Measurements from ENCODE around the gene DNAJC27. TPM values are rescaled to one million over a fixed set of nuclear protein-coding genes. Genes with fewer than 3 reads are reported as not detected.

DNAJC27 gene
- total and polyA plus RNA-seq, 2 experiments from 2014 or later = 6.6 to 6.9 TPM

- H3K4me2 ChIP-seq = peak overlapping the region; percentile 89
- peak overlapping the region; percentile 45 for H3K4me3 ChIP-seq
- TF ChIP-seq EZH2 (IDR thresholded peaks at IDR 0.05; ENCODE audit: borderline replicate concordance) = no peak
- TF ChIP-seq EZH2phosphoT487 (IDR thresholded peaks at IDR 0.05; ENCODE audit: low read depth, severe bottlenecking, unreplicated experiment) = no peak
- TF ChIP-seq CTCF (IDR thresholded peaks at IDR 0.05; ENCODE audit: poor library complexity) = no peak
- H3K27ac ChIP-seq = peak overlapping the region; percentile 16
- no peaks in the 10 kb centered on the region for H4K20me1 ChIP-seq (ENCODE audit: insufficient read depth, poor library complexity, severe bottlenecking)
- peak; percentile 27 for DNase-seq (ENCODE audit: low spot score)
- no peaks in the 10 kb centered on the region for H3K4me1 ChIP-seq (ENCODE audit: insufficient read depth)
- H3K79me2 ChIP-seq = no peaks in the 10 kb centered on the region
- H2AFZ ChIP-seq = peak overlapping the region; percentile 64
- H3K36me3 ChIP-seq (replicated peaks; ENCODE audit: insufficient read depth, low read depth) = no peaks in the 10 kb centered on the region
- WGBS (ENCODE audit: low lambda C conversion rate, missing lambda C conversion rate) = 31% methylated on average over 13 of the region's 13 CpGs
- H3K9me2 ChIP-seq (replicated peaks; ENCODE audit: insufficient read depth) = no peaks in the 10 kb centered on the region
- no peaks in the 10 kb centered on the region for H3K9me3 ChIP-seq (ENCODE audit: low read depth)
- H3K27me3 ChIP-seq = no peaks in the 10 kb centered on the region
Measured at GRCh38 chr2:24919037-24919505, 52.7 kb downstream of the DNAJC27 start.

GRCh38 chr2:24918326-24919036 lies 53.3 kb downstream of the DNAJC27 start:
- no peaks in the 10 kb centered on the region for H3K4me1 ChIP-seq (ENCODE audit: insufficient read depth)
- no peak overlapping the region for H3K27ac ChIP-seq
- no peak overlapping the region for H3K4me3 ChIP-seq

GRCh38 chr2:24917731-24918325 lies 53.9 kb downstream of the DNAJC27 start:
- H2AFZ ChIP-seq = no peak overlapping the region
- H3K4me3 ChIP-seq = no peak overlapping the region
- no peak overlapping the region for H3K4me2 ChIP-seq
- no peaks in the 10 kb centered on the region for H3K9me3 ChIP-seq (ENCODE audit: low read depth)
- no peaks in the 10 kb centered on the region for H3K9me2 ChIP-seq (replicated peaks; ENCODE audit: insufficient read depth)
- H3K4me1 ChIP-seq (ENCODE audit: insufficient read depth) = no peaks in the 10 kb centered on the region
- H3K36me3 ChIP-seq (replicated peaks; ENCODE audit: insufficient read depth, low read depth) = no peaks in the 10 kb centered on the region
- 95% methylated on average over 12 of the region's 12 CpGs for WGBS (ENCODE audit: low lambda C conversion rate, missing lambda C conversion rate)
- H3K27me3 ChIP-seq = no peaks in the 10 kb centered on the region
- no peak for TF ChIP-seq CTCF (IDR thresholded peaks at IDR 0.05; ENCODE audit: poor library complexity)
- TF ChIP-seq EZH2 (IDR thresholded peaks at IDR 0.05; ENCODE audit: borderline replicate concordance) = no peak
- TF ChIP-seq EZH2phosphoT487 (IDR thresholded peaks at IDR 0.05; ENCODE audit: low read depth, severe bottlenecking, unreplicated experiment) = no peak
- no peaks in the 10 kb centered on the region for H3K79me2 ChIP-seq
- no peak overlapping the region for H3K27ac ChIP-seq
- DNase-seq (ENCODE audit: low spot score) = no peak
- no peaks in the 10 kb centered on the region for H4K20me1 ChIP-seq (ENCODE audit: insufficient read depth, poor library complexity, severe bottlenecking)

More at GRCh38 chr2:24918326-24919036, 53.3 kb downstream of the DNAJC27 start:
- Histone ChIP-seq H3K9me2 (replicated peaks; ENCODE audit: insufficient read depth) (no peaks in the 10 kb centered on the region), H3K4me2 (peak overlapping the region; percentile 89), H3K9me3 (ENCODE audit: low read depth) (no peaks in the 10 kb centered on the region), H3K27me3 (no peaks in the 10 kb centered on the region), H2AFZ (no peak overlapping the region), H4K20me1 (ENCODE audit: insufficient read depth, poor library complexity, severe bottlenecking) (no peaks in the 10 kb centered on the region), H3K36me3 (replicated peaks; ENCODE audit: insufficient read depth, low read depth) (no peaks in the 10 kb centered on the region), H3K79me2 (no peaks in the 10 kb centered on the region)
- no peak for DNase-seq (ENCODE audit: low spot score)
- 93% methylated on average over 42 of the region's 42 CpGs for WGBS (ENCODE audit: low lambda C conversion rate, missing lambda C conversion rate)
- TF ChIP-seq CTCF (IDR thresholded peaks at IDR 0.05; ENCODE audit: poor library complexity) (no peak), EZH2phosphoT487 (IDR thresholded peaks at IDR 0.05; ENCODE audit: low read depth, severe bottlenecking, unreplicated experiment) (no peak), EZH2 (IDR thresholded peaks at IDR 0.05; ENCODE audit: borderline replicate concordance) (no peak)
